ENCODE data around the gene IL36B. TPM values are rescaled to one million over a fixed set of nuclear protein-coding genes. Genes with fewer than 3 reads are reported as not detected.
A peak's percentile ranks its signal among the peaks of the same experiment; 100 is the strongest.

Gene IL36B
- polyA plus RNA-seq, 1 donor (not counting 4 experiments of a cell fraction or from before 2014, with no cell fraction given) = 0.21 TPM

DNA sequence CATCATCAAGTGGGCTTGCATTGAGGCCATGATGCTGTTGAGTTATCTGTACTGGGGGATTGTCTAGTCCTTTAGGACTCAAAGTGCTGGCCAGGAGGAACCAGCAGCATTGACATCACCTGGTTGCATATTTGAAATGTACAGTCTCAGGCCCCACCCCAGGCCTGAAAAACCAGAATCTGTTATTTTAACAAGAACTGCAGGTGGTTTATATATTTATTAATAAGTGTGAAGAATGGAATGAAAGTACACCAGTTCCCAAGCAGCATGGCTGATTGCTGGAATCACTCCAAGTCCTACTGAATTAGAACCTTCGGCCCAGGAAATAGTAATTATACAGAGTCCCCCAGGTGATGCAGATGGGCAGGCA is 17.9 kb upstream of the IL36B start:
- TF ChIP-seq EZH2 (IDR thresholded peaks at IDR 0.05; ENCODE audit: low read length) = no peak
- TF ChIP-seq, protein P1, sequence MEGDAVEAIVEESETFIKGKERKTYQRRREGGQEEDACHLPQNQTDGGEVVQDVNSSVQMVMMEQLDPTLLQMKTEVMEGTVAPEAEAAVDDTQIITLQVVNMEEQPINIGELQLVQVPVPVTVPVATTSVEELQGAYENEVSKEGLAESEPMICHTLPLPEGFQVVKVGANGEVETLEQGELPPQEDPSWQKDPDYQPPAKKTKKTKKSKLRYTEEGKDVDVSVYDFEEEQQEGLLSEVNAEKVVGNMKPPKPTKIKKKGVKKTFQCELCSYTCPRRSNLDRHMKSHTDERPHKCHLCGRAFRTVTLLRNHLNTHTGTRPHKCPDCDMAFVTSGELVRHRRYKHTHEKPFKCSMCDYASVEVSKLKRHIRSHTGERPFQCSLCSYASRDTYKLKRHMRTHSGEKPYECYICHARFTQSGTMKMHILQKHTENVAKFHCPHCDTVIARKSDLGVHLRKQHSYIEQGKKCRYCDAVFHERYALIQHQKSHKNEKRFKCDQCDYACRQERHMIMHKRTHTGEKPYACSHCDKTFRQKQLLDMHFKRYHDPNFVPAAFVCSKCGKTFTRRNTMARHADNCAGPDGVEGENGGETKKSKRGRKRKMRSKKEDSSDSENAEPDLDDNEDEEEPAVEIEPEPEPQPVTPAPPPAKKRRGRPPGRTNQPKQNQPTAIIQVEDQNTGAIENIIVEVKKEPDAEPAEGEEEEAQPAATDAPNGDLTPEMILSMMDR (optimal IDR thresholded peaks at IDR 0.05 in 1 of 3, IDR thresholded peaks at IDR 0.05 in 1 of 3, conservative IDR thresholded peaks at IDR 0.05 in 1 of 3; ENCODE audit: extremely low read depth in 1 of 3, insufficient read depth in 2 of 3, low read length in 3 of 3) = no peak
- H3K36me3 ChIP-seq (ENCODE audit: control insufficient read depth in 2 of 2, extremely low read depth in 1 of 2, insufficient read depth in 2 of 2, low read length in 2 of 2) = no peaks in the 10 kb centered on the region
- no peaks in the 10 kb centered on the region for H3K9me1 ChIP-seq (ENCODE audit: control insufficient read depth, extremely low read depth, insufficient read depth, low read length)
- FAIRE-seq = no peak
- H4K20me1 ChIP-seq (ENCODE audit: control insufficient read depth, extremely low read depth, insufficient read depth, low read length) = no peaks in the 10 kb centered on the region
- H3K9ac ChIP-seq (ENCODE audit: control insufficient read depth, extremely low read depth, insufficient read depth, low read length) = no peak overlapping the region
- H3K4me1 ChIP-seq (ENCODE audit: control insufficient read depth, extremely low read depth, insufficient read depth, low read length) = peaks cover 66% of the 10 kb centered on the region
- H3K4me2 ChIP-seq (ENCODE audit: control insufficient read depth, extremely low read depth, insufficient read depth, low read depth, low read length) = peak overlapping the region; percentile 6
- no peak overlapping the region for H2AFZ ChIP-seq (ENCODE audit: control insufficient read depth, low read length)
- H3K4me3 ChIP-seq (ENCODE audit: control insufficient read depth in 2 of 3, extremely low read depth in 1 of 3, insufficient read depth in 2 of 3, low read depth in 1 of 3, low read length in 3 of 3) = no peak overlapping the region
- no peaks in the 10 kb centered on the region for H3K79me2 ChIP-seq (ENCODE audit: control insufficient read depth, insufficient read depth, low read length)
- DNase-seq (ENCODE audit: low read depth, low spot score) = no peak
- peak overlapping the region; percentile 58 for H3K27ac ChIP-seq (ENCODE audit: control insufficient read depth, insufficient read depth, low read length)
- no peaks in the 10 kb centered on the region for H3K9me3 ChIP-seq (ENCODE audit: control insufficient read depth, low read depth, low read length)
- dilution Hi-C loops (cut with MboI; ENCODE audit: extremely low pct_ligation_motif_present, low sequenced_read_pairs) = no loop called here
- no peaks in the 10 kb centered on the region for H3K27me3 ChIP-seq (ENCODE audit: control insufficient read depth, extremely low read depth, insufficient read depth, low read length)

DNA sequence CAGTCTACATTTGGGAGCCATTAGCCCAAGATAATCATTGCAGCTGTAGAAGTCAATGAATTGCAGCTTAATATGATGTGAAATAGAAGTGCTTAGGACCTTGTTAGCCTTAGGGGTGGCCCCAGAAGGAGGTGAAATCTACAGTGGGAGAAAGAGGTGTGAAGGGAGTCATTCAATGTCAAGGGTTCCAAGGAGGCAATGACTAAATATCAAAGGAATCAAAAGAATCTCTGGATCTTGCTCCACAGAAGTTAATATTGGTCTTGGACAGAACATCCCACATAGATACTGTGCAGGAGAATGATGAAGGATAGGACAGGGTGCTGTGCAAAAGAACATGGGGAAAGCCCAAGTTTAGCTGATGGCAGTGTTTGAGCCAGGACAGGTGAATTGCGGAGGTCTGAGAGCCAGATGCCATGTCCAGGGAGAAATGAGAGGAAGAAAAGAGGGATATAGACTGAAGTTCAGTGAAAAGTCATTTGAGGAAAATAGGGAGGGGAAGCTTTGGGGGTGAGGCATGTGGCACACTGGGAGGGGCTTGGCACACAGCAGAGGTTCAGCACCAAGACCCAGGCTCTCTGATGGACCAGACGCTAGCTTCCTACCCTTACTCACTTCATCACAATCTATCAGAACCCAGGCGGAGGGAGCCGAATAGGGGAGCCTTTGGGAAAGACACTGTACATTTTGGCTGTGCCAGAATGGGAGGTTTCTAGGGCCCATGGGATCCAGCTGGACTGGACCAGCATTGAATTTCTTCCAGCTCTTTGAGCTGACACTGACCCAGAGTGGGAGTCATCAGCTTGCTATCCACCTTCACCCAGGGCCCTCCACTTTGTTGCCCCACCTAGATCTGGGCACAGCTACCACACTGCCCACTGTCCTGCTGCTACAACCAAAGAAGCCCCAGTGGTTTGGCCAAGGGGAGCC is 17.3 kb upstream of the IL36B start:
- H3K9me1 ChIP-seq (ENCODE audit: control insufficient read depth, extremely low read depth, insufficient read depth, low read length) = no peaks in the 10 kb centered on the region
- TF ChIP-seq, protein P1 (optimal IDR thresholded peaks at IDR 0.05 in 1 of 3, IDR thresholded peaks at IDR 0.05 in 1 of 3, conservative IDR thresholded peaks at IDR 0.05 in 1 of 3; ENCODE audit: extremely low read depth in 1 of 3, insufficient read depth in 2 of 3, low read length in 3 of 3) = no peak
- no peak for TF ChIP-seq EZH2 (IDR thresholded peaks at IDR 0.05; ENCODE audit: low read length)
- no peaks in the 10 kb centered on the region for H4K20me1 ChIP-seq (ENCODE audit: control insufficient read depth, extremely low read depth, insufficient read depth, low read length)
- H3K4me2 ChIP-seq (ENCODE audit: control insufficient read depth, extremely low read depth, insufficient read depth, low read depth, low read length) = peak overlapping the region; percentile 71
- DNase-seq (ENCODE audit: low read depth, low spot score) (no peak), FAIRE-seq (peak; percentile 92)
- peak overlapping the region; percentile 58 for H3K27ac ChIP-seq (ENCODE audit: control insufficient read depth, insufficient read depth, low read length)
- no peaks in the 10 kb centered on the region for H3K9me3 ChIP-seq (ENCODE audit: control insufficient read depth, low read depth, low read length)
- no peaks in the 10 kb centered on the region for H3K27me3 ChIP-seq (ENCODE audit: control insufficient read depth, extremely low read depth, insufficient read depth, low read length)
- dilution Hi-C loops (cut with MboI; ENCODE audit: extremely low pct_ligation_motif_present, low sequenced_read_pairs) = no loop called here
- peaks cover 65% of the 10 kb centered on the region for H3K4me1 ChIP-seq (ENCODE audit: control insufficient read depth, extremely low read depth, insufficient read depth, low read length)
- no peak overlapping the region for H2AFZ ChIP-seq (ENCODE audit: control insufficient read depth, low read length)
- H3K79me2 ChIP-seq (ENCODE audit: control insufficient read depth, insufficient read depth, low read length) = no peaks in the 10 kb centered on the region
- peak overlapping the region; percentile 19 for H3K9ac ChIP-seq (ENCODE audit: control insufficient read depth, extremely low read depth, insufficient read depth, low read length)
- H3K4me3 ChIP-seq (ENCODE audit: control insufficient read depth in 2 of 3, extremely low read depth in 1 of 3, insufficient read depth in 2 of 3, low read depth in 1 of 3, low read length in 3 of 3) = peak overlapping the region in 2 of 3 experiments; percentile 2 to 43
- no peaks in the 10 kb centered on the region for H3K36me3 ChIP-seq (ENCODE audit: control insufficient read depth in 2 of 2, extremely low read depth in 1 of 2, insufficient read depth in 2 of 2, low read length in 2 of 2)
